ENCODE results near the gene DNASE1.

The DNASE1 gene

DNA sequence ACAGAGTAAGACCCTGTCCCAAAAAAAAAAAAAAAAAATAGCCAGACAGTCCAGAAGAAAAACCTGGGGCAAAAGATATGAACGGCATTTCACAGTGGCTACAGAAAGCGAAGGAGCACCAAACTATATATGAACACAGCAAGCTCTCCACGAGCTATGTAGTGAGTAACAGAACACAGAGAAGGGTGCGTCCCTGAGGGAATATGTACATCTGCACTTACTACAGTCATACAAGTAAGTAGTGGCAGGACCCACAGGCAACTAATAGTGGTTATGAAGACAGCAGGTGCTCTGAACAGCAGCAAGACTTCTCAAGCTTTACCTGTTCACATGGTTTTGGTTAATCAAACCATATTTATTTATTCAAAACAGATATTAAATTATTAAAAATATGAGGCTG, 47.0 kb downstream of the DNASE1 start:
- DNase-seq = no peak

DNA sequence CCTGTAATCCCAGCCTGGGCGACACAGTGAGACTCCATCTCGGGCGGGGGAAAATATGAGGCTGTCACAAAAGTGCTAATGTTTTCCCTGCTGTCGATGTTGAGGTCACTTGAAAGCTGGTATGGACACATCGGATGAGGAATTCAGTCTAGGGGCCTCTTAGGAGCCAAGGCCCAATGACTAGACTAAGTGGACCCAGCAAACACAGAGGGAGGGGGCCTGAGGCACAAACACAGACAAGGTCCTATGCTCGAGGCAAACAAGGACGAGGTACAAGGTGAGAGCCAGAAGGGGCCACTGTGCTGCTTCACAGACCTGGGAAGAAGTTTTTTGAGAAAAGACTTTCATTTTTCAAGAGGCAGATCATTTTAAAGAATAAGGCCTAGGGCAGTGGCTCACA, 47.6 kb downstream of the DNASE1 start:
- DNase-seq = no peak

DNA sequence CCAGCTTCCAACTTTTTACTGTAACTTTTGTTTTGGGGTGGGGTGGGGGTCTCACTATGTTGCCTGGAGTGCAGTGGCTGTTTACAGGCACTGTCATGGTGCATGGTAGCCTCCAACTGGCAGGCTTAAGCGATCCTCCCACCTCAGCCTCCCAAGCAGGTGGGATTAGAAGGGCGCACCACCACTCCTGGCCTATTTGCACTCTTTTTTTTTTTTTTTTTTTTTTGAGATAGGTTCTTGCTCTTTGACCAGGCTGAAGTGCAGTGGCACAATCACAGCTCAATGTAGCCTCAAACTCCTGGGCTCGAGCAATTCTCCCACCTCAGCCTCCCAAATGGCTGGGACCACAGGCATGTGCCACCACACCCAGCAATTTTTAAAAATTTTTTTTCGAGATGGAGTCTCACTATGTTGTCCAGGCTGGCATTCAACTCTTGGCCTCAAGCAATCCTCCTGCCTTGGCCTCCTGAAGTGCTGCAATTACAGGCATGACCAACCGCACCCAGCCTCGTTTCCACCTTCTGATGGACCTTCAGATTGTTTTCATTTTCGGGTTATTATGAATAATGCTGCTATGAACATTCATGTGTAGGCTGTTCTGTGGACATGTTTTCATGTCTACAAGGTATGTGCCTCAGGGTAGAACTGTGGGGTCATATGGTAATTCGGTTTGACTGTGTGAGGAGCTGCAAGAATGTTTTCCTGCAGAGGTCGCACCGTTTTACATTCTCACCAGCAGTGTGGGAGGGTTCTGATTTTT, 51.9 kb downstream of the DNASE1 start:
- DNase-seq = no peak

Measured in stimulated activated CD4-positive, alpha-beta T cell treated with anti-CD3 and anti-CD28 coated beads, Interleukin-15, amount 100 ng/mL, for 24 hours (primary cell).